Esophagus squamous epithelium (tissue), 4 donors: ENCODE results near the gene DUS2.

ENCODE experiments used
- CTCF ChIP-seq, 6 experiments: fragments of 450-650 bp in 4 of 6; fragments of 200-600 bp in 2 of 6; sonication (generic) in 2 of 6; IDR thresholded peaks; one replicate each; pipeline ENCODE4 v1.5.1; 2016 to 2019; ENCODE audit warnings: antibody characterized with exemption in 6 of 6, mild to moderate bottlenecking in 4 of 6, moderate library complexity in 4 of 6
- POLR2A ChIP-seq, 4 donors: fragments of 450-650 bp; IDR thresholded peaks; one replicate each; pipeline ENCODE4 v1.6.1; 2017; ENCODE audit warnings: antibody characterized with exemption in 4 of 4, mild to moderate bottlenecking in 4 of 4, moderate library complexity in 3 of 4

- TF ChIP-seq CTCF (IDR thresholded peaks at IDR 0.05) (no peak), POLR2A (IDR thresholded peaks at IDR 0.05) (no peak)
These were observed 48.4 kb downstream of the DUS2 start for GRCh38 chr16:68071518-68071901.
